ENCODE measurements around the gene ZFP30. TPM values are rescaled to one million over a fixed set of nuclear protein-coding genes. Genes with fewer than 3 reads are reported as not detected.

Gene ZFP30
- total and polyA plus RNA-seq, 10 of the 15 experiments (the other 5 are each of a cell fraction or from before 2014, with no cell fraction given), result 1.4 to 12.8 (median 5.7) TPM

GRCh38 chr19:37654629-37655300 is 500 bp downstream of the ZFP30 start (continued):
- TF ChIP-seq RELA (IDR thresholded peaks at IDR 0.05; ENCODE audit: borderline replicate concordance, partially characterized antibody) (no peak), EED (IDR thresholded peaks at IDR 0.05; ENCODE audit: low read depth) (no peak), RBBP5 (conservative IDR thresholded peaks at IDR 0.05) (no peak), ZSCAN29 (IDR thresholded peaks at IDR 0.05) (no peak), BHLHE40 (IDR thresholded peaks at IDR 0.05; ENCODE audit: borderline replicate concordance in 1 of 2, low read depth in 2 of 2, low read length in 1 of 2) (no peak), PAX8 (IDR thresholded peaks at IDR 0.05) (no peak), ZNF622 (IDR thresholded peaks at IDR 0.05) (no peak), ELK1 (IDR thresholded peaks at IDR 0.05; ENCODE audit: low read depth, low read length) (no peak), SMAD5 (IDR thresholded peaks at IDR 0.05; ENCODE audit: low read depth) (no peak), NR2F1 (conservative IDR thresholded peaks at IDR 0.05) (0 out of 2 replicates have a peak, but pooled peaks have one; percentile 39), ATF3 (IDR thresholded peaks at IDR 0.05; ENCODE audit: borderline replicate concordance, extremely low read depth, low read depth, low read length) (no peak), CTCF (IDR thresholded peaks at IDR 0.05 in 2 of 3, conservative IDR thresholded peaks at IDR 0.05 in 1 of 3; ENCODE audit: control insufficient read depth in 2 of 3, extremely low read depth in 1 of 3, insufficient read depth in 1 of 3, low read depth in 3 of 3, low read length in 3 of 3) (0 out of 6 replicates have a peak, but pooled peaks of 1 of the 3 experiments have one; percentile 1), ZBTB11 (CRISPR knock-in tag; IDR thresholded peaks at IDR 0.05) (no peak), KDM1A (IDR thresholded peaks at IDR 0.05; ENCODE audit: borderline replicate concordance) (no peak), HDAC2 (IDR thresholded peaks at IDR 0.05) (0 out of 2 replicates have a peak, but pooled peaks have one; percentile 42), TCF7 (IDR thresholded peaks at IDR 0.05; ENCODE audit: borderline replicate concordance) (no peak)

Data from GM12878 (cell line).